NCI-H1417 treated with DMSO at 0.1 percent for 48 hours (cell line): Measurements from ENCODE around the gene CHRNG.

Experiments
- DNase-seq: peaks from one replicate; lab custom pipeline; 2025; lab: John Stamatoyannopoulos, UW

The CHRNG gene

DNA sequence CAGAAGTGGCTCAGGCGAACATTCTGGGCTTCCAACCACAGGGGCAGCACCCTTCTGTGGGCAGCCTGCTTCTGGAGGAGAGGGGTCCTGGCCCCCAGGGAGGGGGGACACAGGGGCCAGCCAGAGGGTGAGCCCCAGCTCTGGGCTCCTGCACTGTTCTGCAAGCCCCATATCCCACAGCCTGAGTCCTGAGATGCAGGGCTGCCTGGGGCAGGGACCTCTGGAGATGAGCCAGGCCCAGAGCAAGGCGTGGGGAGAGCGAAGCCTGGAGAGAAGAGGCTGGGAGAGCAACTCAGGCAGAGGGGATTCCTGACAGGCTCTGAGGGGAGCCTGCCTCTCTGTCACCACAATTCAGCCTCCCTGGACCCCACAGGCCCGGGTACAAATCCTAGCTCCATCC is 32.8 kb upstream of the CHRNG start:
- no peak for DNase-seq

GRCh38 chr2:232508251-232508650 is 31.2 kb upstream of the CHRNG start:
- no peak for DNase-seq

DNA sequence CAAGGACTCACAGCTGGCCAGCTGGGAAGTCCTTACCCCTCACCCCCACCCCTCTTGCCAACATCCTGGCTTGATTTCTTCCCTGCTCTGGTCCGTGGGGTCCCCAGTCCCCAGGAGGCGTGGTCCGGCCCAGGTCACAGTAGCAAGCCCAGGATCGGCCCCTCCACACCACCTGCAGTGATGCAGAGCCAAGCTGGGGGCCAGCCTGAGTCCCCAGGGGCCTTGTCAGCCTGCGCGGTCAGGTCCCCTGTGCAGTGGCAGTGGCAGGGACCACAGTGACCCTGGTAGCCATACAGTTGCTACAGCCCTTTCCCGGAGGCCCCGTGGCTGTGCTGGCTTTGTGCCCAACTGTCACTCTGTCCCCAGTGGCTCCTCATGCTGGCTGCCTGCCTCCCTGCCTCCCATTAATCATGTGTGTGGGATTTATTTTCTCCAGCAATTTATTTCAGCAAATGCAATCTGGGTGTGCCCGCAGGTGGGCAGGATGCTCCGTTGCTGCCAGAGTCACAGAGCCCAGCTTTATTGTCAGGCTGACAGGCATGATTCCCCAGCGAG is 28.1 kb upstream of the CHRNG start:
- peak; percentile 42 for DNase-seq

DNA sequence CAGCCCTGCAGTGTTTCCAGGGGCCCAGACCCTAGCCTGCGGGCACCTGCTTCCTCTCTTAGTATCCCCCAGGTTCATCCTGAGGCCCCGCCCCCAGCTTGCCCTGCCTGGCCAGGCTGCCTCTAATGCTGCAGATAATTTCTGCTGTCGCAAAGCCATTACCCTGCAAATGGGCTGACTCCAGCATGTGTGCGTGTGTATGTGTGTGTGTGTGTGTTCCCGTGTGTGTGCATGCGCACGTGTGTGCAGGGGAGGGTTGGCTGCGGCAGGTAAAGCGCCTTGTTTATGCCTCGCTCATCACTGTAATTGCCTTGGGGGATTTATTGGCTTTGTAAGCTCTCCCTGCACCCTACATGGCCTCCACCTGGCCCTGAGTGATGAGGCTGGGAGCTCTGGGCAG is 26.9 kb upstream of the CHRNG start:
- DNase-seq = peak; percentile 44

GRCh38 chr2:232513353-232513752 is 26.1 kb upstream of the CHRNG start:
- no peak for DNase-seq

DNA sequence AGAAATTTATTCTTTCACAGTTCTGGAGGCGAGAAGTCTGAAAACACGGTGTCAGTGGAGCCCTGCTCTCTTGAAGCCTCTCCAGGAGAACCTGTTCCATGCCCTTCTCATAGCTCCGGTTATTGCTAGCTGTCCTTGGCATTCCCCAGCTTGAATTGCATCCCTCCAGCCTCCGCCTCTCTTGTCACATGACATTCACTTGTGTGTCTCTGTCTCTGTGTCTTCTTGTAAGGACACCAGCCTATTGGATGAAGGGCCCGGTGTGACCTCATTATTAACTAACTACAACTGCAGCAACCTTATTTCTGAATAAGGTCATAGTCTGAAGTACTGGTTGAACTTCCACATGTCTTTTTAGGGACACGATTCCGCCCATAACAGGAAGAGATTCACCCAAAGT is 23.9 kb upstream of the CHRNG start:
- DNase-seq = no peak

- DNase-seq = no peak
Measured at GRCh38 chr2:232516551-232516950, 22.9 kb upstream of the CHRNG start.

DNA sequence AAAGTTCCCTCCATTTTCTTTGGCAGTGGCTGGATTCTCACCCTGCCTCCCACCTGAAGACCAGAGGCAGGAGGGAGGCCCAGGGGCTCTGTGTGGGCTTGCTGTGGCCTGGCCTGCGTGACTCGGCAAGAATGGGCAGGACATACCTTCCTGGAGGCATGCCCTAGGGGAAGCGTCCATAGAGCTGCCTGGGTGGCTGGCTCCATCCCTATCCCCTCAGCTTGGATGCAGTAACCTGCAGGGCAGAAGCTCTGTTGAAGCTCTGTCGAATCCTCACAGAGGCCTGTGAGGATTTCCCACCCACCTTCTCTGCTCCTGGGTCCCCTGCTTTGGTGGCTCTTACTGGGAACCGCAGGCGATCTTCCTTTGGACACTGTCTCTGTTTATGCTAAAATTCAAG is 20.6 kb upstream of the CHRNG start:
- DNase-seq = no peak

GRCh38 chr2:232519581-232520438 is 19.7 kb upstream of the CHRNG start, which contains the start of gene PRSS56:
Gene PRSS56, plus strand, starts transcription at chr2:232520388. Its CDS starts 211 bp downstream, at chr2:232520599.
- DNase-seq = no peak

DNA sequence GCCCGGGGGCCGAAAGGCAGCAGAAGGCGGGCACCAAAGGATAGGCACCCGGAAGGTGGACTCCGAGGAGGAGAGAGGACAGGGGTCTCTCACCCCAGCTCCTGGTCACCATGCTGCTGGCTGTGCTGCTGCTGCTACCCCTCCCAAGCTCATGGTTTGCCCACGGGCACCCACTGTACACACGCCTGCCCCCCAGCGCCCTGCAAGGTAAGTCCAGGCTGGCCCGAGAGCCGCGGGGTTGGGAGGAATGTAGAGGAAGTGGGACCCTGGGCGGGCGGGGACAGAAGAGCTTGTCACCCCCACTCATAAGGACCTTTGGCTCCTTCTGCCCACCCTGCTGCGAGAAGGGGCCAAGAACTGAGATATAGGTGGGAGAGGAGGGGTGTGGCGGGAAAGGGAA is 19.0 kb upstream of the CHRNG start:
- DNase-seq = no peak

- no peak for DNase-seq
Measured at GRCh38 chr2:232521098-232521497, 18.4 kb upstream of the CHRNG start.

GRCh38 chr2:232521959-232522622 is 17.4 kb upstream of the CHRNG start:
- no peak for DNase-seq

DNA sequence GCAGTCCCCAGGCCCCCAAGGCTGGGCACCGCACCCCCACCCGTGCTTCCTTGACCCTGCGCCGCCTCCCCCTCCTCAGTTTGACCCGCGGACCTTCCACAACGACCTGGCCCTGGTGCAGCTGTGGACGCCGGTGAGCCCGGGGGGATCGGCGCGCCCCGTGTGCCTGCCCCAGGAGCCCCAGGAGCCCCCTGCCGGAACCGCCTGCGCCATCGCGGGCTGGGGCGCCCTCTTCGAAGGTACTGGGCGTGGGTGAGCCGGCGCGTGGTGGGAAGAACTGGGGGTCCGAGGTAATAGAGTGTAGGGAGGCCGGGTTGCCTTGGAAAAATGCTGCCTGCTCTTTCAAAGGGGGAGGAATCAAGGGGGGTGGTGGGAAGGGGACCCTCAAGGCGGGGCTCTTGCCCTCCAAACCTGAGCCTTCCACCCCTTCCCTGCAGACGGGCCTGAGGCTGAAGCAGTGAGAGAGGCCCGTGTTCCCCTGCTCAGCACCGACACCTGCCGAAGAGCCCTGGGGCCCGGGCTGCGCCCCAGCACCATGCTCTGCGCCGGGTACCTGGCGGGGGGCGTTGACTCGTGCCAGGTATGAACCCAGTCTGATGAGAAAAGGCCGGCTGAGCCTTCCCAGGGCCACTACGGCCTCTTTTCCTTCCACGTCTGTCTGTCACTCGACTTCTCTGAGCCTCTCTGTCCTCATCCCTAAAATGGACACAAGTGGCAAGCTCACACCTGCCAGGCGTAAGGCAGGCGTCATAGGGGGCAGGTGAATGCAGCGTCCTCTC is 16.7 kb upstream of the CHRNG start:
- no peak for DNase-seq

DNA sequence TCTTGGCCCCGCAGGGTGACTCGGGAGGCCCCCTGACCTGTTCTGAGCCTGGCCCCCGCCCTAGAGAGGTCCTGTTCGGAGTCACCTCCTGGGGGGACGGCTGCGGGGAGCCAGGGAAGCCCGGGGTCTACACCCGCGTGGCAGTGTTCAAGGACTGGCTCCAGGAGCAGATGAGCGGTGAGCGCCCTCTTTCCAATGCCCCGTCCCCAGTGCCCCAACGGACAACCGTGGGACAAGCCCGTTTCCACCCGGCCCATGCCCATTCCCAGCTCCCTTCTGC is 16.1 kb upstream of the CHRNG start:
- no peak for DNase-seq

DNA sequence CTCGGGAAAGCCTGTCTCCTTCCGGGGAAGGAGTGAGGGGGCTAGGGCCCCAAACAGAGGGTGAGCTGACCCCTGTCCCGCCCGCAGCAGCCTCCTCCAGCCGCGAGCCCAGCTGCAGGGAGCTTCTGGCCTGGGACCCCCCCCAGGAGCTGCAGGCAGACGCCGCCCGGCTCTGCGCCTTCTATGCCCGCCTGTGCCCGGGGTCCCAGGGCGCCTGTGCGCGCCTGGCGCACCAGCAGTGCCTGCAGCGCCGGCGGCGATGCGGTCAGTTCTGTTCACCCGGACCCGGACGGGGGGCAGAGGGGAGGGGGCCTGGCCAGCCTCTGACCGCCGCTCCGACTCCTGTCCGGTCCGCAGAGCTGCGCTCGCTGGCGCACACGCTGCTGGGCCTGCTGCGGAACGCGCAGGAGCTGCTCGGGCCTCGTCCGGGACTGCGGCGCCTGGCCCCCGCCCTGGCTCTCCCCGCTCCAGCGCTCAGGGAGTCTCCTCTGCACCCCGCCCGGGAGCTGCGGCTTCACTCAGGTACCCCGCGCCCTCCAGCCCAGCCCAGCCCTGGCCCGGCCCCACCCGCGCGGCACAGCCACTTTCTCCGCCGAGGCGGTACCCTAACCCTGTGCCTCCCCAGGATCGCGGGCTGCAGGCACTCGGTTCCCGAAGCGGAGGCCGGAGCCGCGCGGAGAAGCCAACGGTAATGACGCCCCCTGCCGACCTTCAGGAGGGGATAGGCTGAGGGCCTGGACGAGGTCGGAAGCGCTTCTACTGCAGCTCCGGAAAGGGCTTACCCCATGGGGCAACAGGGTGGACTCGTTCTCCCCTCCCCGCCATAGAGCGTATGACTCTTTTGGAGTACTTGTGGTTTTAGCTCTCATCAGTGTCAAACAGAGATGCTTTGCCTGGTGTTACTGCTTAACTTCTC is 15.6 kb upstream of the CHRNG start:
- DNase-seq = no peak

- no peak for DNase-seq
Measured at GRCh38 chr2:232524771-232525170, 14.7 kb upstream of the CHRNG start.

GRCh38 chr2:232525199-232525598 is 14.3 kb upstream of the CHRNG start:
- DNase-seq = no peak

GRCh38 chr2:232525791-232526371 is 13.6 kb upstream of the CHRNG start, which contains the start of gene CHRND:
Gene CHRND, plus strand, starts transcription at chr2:232526160. Its CDS starts 56 bp downstream, at chr2:232526216.
- DNase-seq = no peak

GRCh38 chr2:232526372-232526941 is 13.0 kb upstream of the CHRNG start:
- DNase-seq = no peak

DNA sequence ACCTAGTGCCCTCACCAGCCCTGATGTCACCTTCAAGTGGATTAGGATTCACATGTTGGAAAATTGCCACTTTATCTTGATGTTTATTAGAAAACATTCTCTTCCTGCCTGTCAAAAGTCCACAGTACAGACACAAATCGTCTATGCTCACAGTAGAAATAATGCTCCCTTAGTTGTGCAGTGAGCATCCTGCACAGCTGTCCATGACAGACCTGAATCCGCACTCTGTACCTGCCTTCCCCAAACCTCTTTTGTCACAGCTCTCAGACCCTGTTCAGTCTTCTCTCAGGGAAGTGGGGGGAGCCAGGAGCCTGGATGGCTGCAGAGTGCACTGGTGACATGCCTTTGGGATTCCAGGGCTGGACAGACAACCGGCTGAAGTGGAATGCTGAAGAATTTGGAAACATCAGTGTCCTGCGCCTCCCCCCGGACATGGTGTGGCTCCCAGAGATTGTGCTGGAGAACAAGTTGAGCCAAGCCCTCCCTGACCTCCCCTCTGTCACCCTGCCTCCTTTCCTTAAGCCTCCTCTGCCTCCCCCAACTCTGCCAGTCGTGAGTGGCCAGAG is 11.5 kb upstream of the CHRNG start:
- DNase-seq = no peak
